HepG2 (cell line): ENCODE measurements around the gene FBXO30.

ENCODE experiments used
- FIP1L1 ChIP-seq: fragments of 200-400 bp; formaldehyde crosslinking; IDR thresholded peaks from 2 replicates; pipeline ENCODE4 v1.6.1; 2018; ENCODE audit warnings: low read depth, mild to moderate bottlenecking, low read length, moderate library complexity, borderline replicate concordance; ENCODE audit not compliant: insufficient read depth
- HDAC2 ChIP-seq: sonication (generic); formaldehyde crosslinking; IDR thresholded peaks from 2 replicates; pipeline ENCODE4 v1.4.0; 2020; ENCODE audit warnings: missing genetic modification reagents
- NCOR1 ChIP-seq: fragments of 200-600 bp; sonication (generic); IDR thresholded peaks from 2 replicates; pipeline ENCODE4 v1.7.0; 2017; ENCODE audit warnings: antibody characterized with exemption, low read length, borderline replicate concordance
- NFE2L1 ChIP-seq: sonication (generic); formaldehyde crosslinking; IDR thresholded peaks from 2 replicates; pipeline ENCODE4 v1.4.0; 2020; ENCODE audit warnings: missing genetic modification reagents, mild to moderate bottlenecking, borderline replicate concordance
- TF ChIP-seq, protein P1 (sequence below): sonication (generic); formaldehyde crosslinking; IDR thresholded peaks from 2 replicates; pipeline ENCODE4 v1.5.0; 2020; ENCODE audit warnings: missing genetic modification reagents

GRCh38 chr6:145829102-145829501 lies 14.5 kb upstream of the FBXO30 start:
- TF ChIP-seq NCOR1 (no peak), HDAC2 (CRISPR knock-in tag) (no peak), FIP1L1 (no peak), NFE2L1 (no peak)
- TF ChIP-seq, protein P1, sequence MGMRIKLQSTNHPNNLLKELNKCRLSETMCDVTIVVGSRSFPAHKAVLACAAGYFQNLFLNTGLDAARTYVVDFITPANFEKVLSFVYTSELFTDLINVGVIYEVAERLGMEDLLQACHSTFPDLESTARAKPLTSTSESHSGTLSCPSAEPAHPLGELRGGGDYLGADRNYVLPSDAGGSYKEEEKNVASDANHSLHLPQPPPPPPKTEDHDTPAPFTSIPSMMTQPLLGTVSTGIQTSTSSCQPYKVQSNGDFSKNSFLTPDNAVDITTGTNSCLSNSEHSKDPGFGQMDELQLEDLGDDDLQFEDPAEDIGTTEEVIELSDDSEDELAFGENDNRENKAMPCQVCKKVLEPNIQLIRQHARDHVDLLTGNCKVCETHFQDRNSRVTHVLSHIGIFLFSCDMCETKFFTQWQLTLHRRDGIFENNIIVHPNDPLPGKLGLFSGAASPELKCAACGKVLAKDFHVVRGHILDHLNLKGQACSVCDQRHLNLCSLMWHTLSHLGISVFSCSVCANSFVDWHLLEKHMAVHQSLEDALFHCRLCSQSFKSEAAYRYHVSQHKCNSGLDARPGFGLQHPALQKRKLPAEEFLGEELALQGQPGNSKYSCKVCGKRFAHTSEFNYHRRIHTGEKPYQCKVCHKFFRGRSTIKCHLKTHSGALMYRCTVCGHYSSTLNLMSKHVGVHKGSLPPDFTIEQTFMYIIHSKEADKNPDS (CRISPR knock-in tag) = no peak
